Esophagus squamous epithelium (tissue), 4 donors: ENCODE measurements around the gene CACNA1B.

Source experiments
- POLR2A ChIP-seq, 4 donors: fragments of 450-650 bp; IDR thresholded peaks; one replicate each; pipeline ENCODE4 v1.6.1; 2017; ENCODE audit warnings: antibody characterized with exemption in 4 of 4, mild to moderate bottlenecking in 4 of 4, moderate library complexity in 3 of 4
- TF ChIP-seq, protein P1 (sequence below), 6 experiments: fragments of 450-650 bp in 4 of 6; fragments of 200-600 bp in 2 of 6; sonication (generic) in 2 of 6; IDR thresholded peaks; one replicate each; pipeline ENCODE4 v1.5.1; 2016 to 2019; ENCODE audit warnings: antibody characterized with exemption in 6 of 6, mild to moderate bottlenecking in 4 of 6, moderate library complexity in 4 of 6

GRCh38 chr9:137948642-137949041 lies 71.1 kb downstream of the CACNA1B start:
- TF ChIP-seq POLR2A (IDR thresholded peaks at IDR 0.05), result no peak
- TF ChIP-seq, protein P1, sequence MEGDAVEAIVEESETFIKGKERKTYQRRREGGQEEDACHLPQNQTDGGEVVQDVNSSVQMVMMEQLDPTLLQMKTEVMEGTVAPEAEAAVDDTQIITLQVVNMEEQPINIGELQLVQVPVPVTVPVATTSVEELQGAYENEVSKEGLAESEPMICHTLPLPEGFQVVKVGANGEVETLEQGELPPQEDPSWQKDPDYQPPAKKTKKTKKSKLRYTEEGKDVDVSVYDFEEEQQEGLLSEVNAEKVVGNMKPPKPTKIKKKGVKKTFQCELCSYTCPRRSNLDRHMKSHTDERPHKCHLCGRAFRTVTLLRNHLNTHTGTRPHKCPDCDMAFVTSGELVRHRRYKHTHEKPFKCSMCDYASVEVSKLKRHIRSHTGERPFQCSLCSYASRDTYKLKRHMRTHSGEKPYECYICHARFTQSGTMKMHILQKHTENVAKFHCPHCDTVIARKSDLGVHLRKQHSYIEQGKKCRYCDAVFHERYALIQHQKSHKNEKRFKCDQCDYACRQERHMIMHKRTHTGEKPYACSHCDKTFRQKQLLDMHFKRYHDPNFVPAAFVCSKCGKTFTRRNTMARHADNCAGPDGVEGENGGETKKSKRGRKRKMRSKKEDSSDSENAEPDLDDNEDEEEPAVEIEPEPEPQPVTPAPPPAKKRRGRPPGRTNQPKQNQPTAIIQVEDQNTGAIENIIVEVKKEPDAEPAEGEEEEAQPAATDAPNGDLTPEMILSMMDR (IDR thresholded peaks at IDR 0.05), result no peak
